GM19043 (cell line): ENCODE measurements around the gene DNAH5.

Experiments
- ATAC-seq: cut with Tn5 transposase; IDR thresholded peaks from one replicate; pipeline ENCODE4 v1.9.1; 2021; ENCODE audit warnings: low read depth; ENCODE audit not compliant: unreplicated experiment

Gene DNAH5

DNA sequence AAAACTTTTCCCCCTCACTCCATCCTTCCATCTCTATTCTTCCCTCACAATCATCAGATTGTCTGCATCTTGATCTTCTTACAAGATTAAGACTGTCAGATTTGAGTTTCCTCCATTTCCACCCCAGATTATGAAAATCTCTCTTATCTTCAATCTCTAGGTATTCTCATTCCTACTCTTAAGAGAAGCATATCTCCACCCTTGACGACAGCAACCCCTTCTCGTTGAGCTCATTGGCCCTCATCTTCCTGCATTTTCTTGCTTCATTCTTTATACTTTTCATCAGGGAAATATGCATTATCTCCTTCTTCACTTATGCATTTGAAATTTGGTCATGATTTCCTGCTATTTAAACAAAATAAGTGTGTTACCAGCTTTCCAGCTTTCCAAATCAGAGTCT, 301.3 kb downstream of the DNAH5 start:
- no peak for ATAC-seq
